Activated effector memory CD4-positive, alpha-beta T cell treated with Interleukin-2 at 50 U/mL for 16 hours (primary cell): Measurements from ENCODE around the gene GKN2.
A peak's percentile ranks its signal among the peaks of the same experiment; 100 is the strongest.
"Not testable (repeated sequence)": the region's sequence is repeated elsewhere in the genome, so short reads cannot be mapped to it uniquely, and the experiment has no call there.

ENCODE experiments used
- DNase-seq: peaks from one replicate; pipeline ENCODE4 v3.0.0-alpha.2; 2020

GKN2 gene

GRCh38 chr2:68955432-68955831 is 2.7 kb upstream of the GKN2 start:
- not testable (repeated sequence) for DNase-seq

- no peak for DNase-seq
Measured at GRCh38 chr2:68951899-68952298, 794 bp downstream of the GKN2 start.

DNA sequence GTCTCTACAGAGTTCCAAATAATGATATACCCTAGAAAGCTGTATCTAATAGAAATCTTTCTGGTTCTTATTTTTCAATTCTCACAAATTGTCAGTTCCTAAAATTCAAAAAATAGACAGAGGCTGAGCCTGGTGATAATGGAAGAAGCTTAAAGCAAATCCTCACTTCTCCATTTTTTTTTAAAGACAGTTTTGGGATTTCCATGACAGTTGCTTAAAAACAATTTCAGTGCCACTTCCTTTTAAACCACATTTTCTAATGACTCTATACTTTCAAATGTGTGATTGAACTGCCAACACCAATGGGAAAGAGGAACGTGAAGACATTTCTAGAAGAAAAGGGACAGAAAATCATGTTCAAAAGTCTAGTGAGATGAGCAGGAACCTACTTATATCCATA is 4.0 kb downstream of the GKN2 start:
- DNase-seq, result no peak

DNA sequence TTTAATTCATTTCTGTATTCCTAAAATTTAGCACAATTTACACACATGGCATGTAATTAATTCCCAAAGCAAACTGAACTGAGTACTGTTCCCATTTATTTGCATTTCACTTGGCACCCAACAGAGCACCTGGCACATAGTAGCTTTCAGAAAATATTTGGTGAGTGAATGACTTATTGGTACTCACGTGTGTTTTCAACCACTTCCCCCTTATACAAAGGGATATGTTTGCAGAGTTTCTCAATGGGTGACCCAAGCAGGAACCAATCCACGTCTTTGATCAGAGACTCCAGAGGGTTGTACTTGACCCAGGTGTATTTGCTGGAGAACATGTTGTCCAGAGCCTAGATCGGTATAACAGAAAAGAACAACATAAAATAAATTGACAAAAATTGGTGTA is 6.6 kb downstream of the GKN2 start:
- DNase-seq, result no peak

- DNase-seq, result peak; percentile 24
Measured at GRCh38 chr2:68943581-68944568, 8.8 kb downstream of the GKN2 start.

GRCh38 chr2:68942827-68943226 is 9.9 kb downstream of the GKN2 start:
- DNase-seq, result no peak

GRCh38 chr2:68940369-68940768 is 12.3 kb downstream of the GKN2 start:
- no peak for DNase-seq

- DNase-seq, result no peak
Measured at GRCh38 chr2:68939962-68940361, 12.7 kb downstream of the GKN2 start.

DNA sequence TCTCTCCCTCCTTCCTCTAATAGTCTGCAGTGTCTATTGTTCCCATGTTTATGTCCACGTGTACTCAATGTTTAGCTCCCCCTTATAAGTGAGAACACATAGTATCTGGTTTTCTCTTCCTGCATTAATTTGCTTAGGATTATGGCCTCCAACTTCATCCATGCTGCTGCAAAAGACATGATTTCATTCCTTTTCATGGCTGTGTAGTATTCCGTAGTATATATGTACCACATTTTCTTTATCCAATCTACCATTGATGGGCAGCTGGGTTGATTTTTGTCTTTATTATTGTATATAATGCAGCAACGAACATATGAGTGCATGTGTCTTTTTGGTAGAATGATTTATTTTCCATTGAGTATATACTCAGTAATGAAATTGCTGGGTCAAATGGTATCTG is 13.8 kb downstream of the GKN2 start:
- no peak for DNase-seq

GRCh38 chr2:68937346-68938055 is 15.2 kb downstream of the GKN2 start:
- no peak for DNase-seq

- no peak for DNase-seq
Measured at GRCh38 chr2:68936889-68937288, 15.8 kb downstream of the GKN2 start.

DNA sequence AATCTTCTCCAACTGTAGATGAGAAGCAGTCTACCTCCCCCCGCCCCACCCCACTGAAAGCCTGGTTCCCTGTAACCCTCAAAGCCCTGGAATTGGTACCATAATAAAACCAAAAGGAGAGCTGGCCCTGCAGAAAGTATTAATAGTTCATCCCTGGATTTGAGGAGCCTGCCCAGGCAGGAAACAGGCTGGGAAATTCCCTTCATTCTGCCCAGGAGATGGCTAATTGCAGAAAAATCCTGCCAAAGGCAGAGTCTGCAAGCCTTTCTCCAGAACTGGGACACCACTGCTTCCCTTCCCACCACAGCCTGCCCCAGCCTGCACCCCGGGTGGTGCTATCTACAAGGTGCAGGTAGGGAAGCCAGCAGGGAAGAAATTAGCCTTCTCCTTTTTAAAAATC is 16.3 kb downstream of the GKN2 start:
- DNase-seq, result no peak

GRCh38 chr2:68935471-68935870 is 17.2 kb downstream of the GKN2 start:
- DNase-seq, result no peak

GRCh38 chr2:68934021-68934420 is 18.7 kb downstream of the GKN2 start:
- no peak for DNase-seq

- no peak for DNase-seq
Measured at GRCh38 chr2:68932402-68932801, 20.3 kb downstream of the GKN2 start.

DNA sequence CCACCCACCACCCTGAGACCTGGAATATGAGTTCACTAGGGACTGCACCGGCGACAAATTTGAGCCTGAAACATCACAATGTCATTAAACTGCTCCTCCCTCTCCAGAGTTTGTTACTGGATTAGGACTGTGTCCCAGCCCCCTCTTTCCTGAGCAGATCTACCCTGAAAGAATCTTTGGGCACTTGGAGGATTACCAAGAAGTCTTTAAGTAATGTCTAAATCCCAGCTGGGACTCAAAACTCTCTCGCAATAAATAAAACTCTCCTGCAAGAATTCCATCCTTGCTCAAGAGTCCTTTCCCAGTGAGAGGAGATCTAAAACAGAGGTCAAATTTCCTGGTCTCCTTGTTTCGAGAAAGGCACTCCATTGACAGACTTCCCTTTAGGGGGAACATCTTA is 20.9 kb downstream of the GKN2 start:
- DNase-seq, result no peak

DNA sequence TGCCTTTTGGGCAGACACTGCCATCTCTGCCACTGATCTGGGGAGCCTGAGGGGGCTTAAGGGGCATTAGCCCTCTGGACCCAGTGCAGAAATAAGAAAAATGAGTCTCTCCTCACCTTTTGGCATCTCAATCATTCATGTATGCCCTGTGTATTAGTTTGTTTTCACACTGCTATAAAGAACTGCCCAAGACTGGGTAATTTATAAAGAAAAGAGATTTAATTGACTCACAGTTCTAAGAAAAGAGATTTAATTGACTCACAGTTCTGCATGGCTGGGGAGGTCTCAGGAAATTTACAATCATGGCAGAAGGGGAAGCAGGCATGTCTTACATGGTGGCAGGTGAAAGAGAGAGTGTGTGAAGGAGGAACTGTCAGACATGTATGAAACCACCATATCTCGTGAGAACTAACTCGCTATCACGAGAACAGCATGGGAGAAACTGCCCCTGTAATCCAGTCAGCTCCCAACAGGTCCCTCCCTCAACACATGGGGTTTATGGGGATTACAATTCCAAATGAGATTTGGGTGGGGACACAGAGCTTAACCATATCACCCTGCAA is 21.5 kb downstream of the GKN2 start:
- no peak for DNase-seq

GRCh38 chr2:68926796-68927195 is 25.9 kb downstream of the GKN2 start:
- DNase-seq, result no peak

DNA sequence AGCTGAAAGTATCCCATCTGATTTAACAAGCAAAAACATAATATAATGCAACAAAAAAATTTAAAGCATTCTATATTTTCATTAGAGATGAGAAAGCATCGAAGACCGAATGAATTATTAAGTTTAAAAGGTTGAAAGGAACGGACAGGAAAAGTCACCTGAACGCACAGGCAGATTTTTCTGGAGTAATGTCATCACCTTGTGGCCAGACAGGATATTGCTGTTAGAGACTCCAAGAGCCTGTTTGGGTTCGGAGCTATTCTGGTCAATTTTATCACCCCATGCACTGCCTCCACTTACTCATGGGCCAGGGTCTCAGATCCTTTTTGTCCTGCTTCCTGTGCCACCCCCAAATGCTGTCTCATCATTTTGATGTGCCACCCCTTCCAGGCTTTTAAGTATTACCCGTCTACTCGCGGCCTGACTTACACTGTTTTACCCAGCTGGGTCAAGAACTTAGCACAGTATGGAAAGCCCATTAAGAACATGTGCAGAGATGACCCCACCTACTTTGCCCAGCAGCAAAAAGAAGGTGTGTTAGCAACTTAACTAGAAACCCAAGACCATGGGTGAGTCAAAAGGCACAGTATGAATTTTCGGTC is 27.3 kb downstream of the GKN2 start:
- peak; percentile 29 for DNase-seq

DNA sequence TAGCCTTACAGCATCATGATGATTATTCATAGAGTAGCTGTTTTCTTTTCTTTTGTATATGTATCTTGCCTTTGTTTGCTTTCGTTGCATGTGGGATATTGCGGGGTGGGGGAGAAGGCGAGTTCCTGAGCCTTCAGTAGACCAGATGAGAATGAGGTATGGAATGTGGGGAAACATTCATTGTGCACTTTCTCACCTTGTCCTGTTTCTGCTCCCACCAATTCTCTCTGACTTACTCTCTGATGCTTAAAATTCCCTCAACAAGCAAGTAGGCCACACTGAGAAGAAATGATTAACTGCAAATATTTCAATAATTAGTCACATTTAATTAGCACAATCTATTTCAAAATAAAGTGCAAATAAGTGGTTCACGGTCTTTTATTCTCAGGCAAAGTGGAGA is 31.0 kb downstream of the GKN2 start:
- DNase-seq, result no peak

DNA sequence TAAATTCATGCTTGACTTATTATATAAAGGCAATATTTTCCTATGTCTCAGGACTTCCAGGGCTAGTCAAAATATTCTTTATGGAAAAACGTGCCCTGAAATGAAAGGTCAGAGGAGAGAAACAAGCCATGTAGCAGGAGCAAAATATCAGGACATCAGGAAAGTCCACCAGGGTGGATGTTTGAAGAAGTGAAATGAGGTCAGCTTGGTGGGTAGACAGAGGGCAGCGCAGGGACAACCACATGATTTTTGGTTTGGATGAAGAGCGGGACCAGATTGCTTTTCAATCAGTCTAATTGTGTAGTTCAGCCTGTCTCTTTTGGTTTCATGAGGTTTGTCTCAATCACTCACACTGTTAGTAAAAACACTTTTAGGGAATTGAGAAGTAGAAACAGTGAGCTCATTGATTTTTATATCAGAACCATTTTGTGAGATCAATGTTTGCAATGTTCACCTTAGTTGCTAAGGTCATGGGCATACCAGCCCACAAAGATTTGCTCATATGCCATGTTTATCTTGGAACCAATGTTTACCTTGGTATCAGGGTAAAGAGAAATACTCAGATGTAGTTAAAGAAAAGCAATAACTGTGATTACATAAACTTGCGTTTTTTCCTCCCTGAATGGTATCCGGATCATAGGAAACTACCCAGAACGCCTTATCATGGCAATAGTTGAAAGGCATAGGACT is 32.1 kb downstream of the GKN2 start:
- DNase-seq, result no peak

DNA sequence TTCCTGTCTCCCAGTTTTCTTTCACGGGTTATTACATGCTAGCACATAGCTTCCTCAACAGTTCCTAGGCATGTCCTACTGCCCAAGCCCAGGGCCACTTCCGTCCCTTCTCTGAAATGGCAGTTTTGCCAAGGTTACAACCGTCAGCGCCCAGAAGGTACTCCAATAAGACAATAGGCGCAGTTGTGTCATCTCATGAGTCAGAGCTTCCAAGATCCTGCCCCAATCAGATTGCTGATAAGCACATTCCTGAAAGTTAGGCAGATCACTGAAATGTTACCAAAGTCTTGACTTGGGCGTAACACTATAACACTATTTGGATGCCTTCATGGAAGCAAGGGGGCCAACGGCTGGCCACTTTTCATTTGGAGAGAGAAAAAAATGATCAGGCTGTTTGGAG is 34.2 kb downstream of the GKN2 start:
- DNase-seq, result no peak
